Uterus (tissue), 4 donors: ENCODE measurements around the gene PPM1H. TPM values are rescaled to one million over a fixed set of nuclear protein-coding genes. Genes with fewer than 3 reads are reported as not detected.

Experiments used
- DNase-seq, 2 donors: peaks; one replicate each; pipeline ENCODE4 v3.0.0-alpha.2; 2019 to 2020
- H3K27ac ChIP-seq, 2 donors: fragments of 200-600 bp; sonication (generic); 1 replicate in 1 of 2; 2 replicates in 1 of 2; pipeline ENCODE4 v1.5.1; 2016 to 2018
- H3K27me3 ChIP-seq, 2 donors: fragments of 200-600 bp; sonication (generic); one replicate each; pipeline ENCODE4 v1.5.1; 2018 to 2019; ENCODE audit warnings: control low read depth in 1 of 2
- H3K36me3 ChIP-seq, 2 donors: fragments of 200-600 bp; sonication (generic); one replicate each; pipeline ENCODE4 v1.5.1; 2019; ENCODE audit warnings: control low read depth in 1 of 2
- H3K4me1 ChIP-seq, 2 donors: fragments of 200-600 bp; sonication (generic); one replicate each; pipeline ENCODE4 v1.5.1; 2018 to 2019; ENCODE audit warnings: control low read depth in 1 of 2
- H3K4me3 ChIP-seq, 2 donors: fragments of 200-600 bp; sonication (generic); 1 replicate in 1 of 2; 2 replicates in 1 of 2; pipeline ENCODE4 v1.5.1; 2018 to 2019; ENCODE audit warnings: mild to moderate bottlenecking in 1 of 2
- H3K9me3 ChIP-seq, 2 donors: fragments of 200-600 bp; sonication (generic); one replicate each; pipeline ENCODE4 v1.5.1; 2019; ENCODE audit warnings: control low read depth in 1 of 2
- POLR2A ChIP-seq, 2 donors: fragments of 450-650 bp; IDR thresholded peaks; one replicate each; pipeline ENCODE4 v1.6.1; 2016; ENCODE audit warnings: antibody characterized with exemption in 2 of 2, mild to moderate bottlenecking in 1 of 2, moderate library complexity in 1 of 2
- intact Hi-C: fragments of 100-400 bp; cut with DNase I; formaldehyde crosslinking; loops from one replicate; pipeline ENCODE4 v1.15.1; 2023; ENCODE audit warnings: low total_unique reads
- total RNA-seq, 4 donors: library from RNA; depleted of rRNA in 3 of 4; stranded (reverse); fragments of >200 nt in 3 of 4; gene quantifications; one replicate each; pipeline versions ENCODE4 v1.1.0 to v1.2.4, GENCODE V29; 2014 to 2023
- TF ChIP-seq, protein P1 (sequence below), 4 experiments: fragments of 200-600 bp in 2 of 4; fragments of 450-650 bp in 2 of 4; sonication (generic) in 2 of 4; IDR thresholded peaks; one replicate each; pipeline ENCODE4 v1.5.1; 2016 to 2019; ENCODE audit warnings: antibody characterized with exemption in 4 of 4, mild to moderate bottlenecking in 2 of 4, moderate library complexity in 1 of 4
- donor health status: DM: yes; HTN: yes; CAD: no.

The PPM1H gene
- total RNA-seq, 4 donors from 2014 or later: 2.0 to 24.1 (median 6.6) TPM

DNA sequence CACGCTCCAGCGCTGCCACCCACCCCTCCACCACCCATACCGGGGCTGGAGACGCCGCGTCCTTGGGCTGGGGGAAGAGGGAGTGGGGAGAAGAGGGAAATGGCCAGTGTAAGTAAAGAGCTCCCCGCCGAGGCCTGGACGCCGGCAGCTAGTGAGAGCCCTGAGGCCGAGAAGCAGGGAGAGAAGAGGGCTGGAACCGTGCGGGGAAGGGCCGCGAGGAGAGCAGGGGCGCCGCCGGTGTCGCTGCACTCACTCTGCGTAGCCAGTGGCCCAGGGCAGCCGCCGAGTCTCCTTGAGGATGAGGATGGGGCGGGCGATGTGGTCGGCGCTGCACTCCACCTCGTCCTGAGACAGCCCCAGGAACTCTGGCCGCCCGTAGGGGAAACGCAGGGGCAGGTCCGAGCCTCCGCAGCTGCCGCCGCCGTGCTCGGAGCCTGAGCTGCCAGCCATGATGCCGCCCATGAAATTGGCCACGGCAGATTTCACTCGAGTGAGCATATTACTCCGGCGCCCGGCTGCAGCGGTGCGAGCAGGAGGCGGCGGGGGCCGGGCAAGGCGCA is 631 bp downstream of the PPM1H start:
- Histone ChIP-seq H3K4me1 (no peaks in the 10 kb centered on the region), H3K27me3 (no peaks in the 10 kb centered on the region), H3K27ac (peak overlapping the region; percentile 12 to 50), H3K9me3 (no peaks in the 10 kb centered on the region), H3K36me3 (no peaks in the 10 kb centered on the region), H3K4me3 (peak overlapping the region; percentile 37 to 67)
- TF ChIP-seq, protein P1, sequence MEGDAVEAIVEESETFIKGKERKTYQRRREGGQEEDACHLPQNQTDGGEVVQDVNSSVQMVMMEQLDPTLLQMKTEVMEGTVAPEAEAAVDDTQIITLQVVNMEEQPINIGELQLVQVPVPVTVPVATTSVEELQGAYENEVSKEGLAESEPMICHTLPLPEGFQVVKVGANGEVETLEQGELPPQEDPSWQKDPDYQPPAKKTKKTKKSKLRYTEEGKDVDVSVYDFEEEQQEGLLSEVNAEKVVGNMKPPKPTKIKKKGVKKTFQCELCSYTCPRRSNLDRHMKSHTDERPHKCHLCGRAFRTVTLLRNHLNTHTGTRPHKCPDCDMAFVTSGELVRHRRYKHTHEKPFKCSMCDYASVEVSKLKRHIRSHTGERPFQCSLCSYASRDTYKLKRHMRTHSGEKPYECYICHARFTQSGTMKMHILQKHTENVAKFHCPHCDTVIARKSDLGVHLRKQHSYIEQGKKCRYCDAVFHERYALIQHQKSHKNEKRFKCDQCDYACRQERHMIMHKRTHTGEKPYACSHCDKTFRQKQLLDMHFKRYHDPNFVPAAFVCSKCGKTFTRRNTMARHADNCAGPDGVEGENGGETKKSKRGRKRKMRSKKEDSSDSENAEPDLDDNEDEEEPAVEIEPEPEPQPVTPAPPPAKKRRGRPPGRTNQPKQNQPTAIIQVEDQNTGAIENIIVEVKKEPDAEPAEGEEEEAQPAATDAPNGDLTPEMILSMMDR (IDR thresholded peaks at IDR 0.05): peak in 1 of 4 experiments; percentile 6
- no peak for TF ChIP-seq POLR2A (IDR thresholded peaks at IDR 0.05)
- intact Hi-C loops: no loop called here
- DNase-seq: peak in 1 of 2 donors; percentile 22

DNA sequence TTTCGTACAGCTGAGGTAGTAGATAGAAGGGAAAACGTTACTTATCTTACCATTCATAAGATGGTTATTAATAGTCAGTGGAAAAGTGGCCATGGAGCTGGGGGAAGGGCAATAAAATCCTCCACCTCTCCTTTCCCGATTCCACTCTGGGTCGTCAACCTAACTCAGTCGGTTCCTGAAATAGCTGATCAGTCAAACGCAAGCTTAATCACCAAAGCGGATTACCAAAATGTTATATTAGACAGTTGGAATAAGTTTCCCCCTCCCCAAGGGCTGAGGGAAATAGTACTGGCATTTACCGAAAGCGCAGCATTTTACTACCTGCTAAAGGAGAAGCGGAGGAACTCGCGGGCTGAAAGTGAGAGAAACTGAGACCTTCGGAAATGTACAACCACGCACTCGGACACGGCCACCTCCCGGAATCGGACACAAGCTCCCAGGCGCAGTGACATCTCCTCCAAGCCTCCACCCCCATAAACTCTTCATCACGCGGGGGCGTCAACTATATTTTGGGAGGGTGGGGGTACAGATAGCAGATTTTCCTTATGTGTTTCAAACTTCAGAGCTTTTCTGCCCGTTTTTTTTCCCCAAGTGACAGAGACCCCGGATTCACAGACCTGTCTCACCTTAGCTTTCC is 1.2 kb downstream of the PPM1H start:
- Histone ChIP-seq H3K27me3 (no peaks in the 10 kb centered on the region), H3K4me3 (peak overlapping the region; percentile 37 to 67), H3K27ac (peak overlapping the region; percentile 12 to 50), H3K4me1 (no peaks in the 10 kb centered on the region), H3K9me3 (no peaks in the 10 kb centered on the region), H3K36me3 (no peaks in the 10 kb centered on the region)
- TF ChIP-seq, protein P1 (IDR thresholded peaks at IDR 0.05): no peak
- no peak for TF ChIP-seq POLR2A (IDR thresholded peaks at IDR 0.05)
- no peak for DNase-seq
- intact Hi-C loops: no loop called here

DNA sequence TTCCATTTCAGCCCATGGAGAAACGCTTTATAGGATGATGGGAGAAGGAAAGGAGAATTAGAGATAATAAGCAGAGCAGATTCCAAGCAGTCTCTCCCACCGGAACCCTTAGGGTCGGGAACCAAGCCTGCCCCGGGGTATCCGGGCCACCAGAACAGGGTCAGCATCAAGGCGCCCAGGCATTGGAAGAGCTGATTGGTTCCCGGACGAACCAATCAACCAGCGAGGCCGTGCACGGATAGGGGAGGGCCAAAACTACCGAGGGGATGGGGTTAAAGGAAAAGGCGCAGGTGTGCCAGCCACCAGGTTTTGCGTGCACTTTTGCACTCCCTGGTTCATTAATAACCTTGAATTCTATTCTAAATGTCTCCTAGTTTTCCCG is 1.7 kb downstream of the PPM1H start:
- Histone ChIP-seq H3K36me3 (no peaks in the 10 kb centered on the region), H3K4me1 (no peaks in the 10 kb centered on the region), H3K27ac (no peak overlapping the region), H3K27me3 (no peaks in the 10 kb centered on the region), H3K9me3 (no peaks in the 10 kb centered on the region), H3K4me3 (peak overlapping the region; percentile 37 to 67)
- intact Hi-C loops: no loop called here
- no peak for DNase-seq
- no peak for TF ChIP-seq POLR2A (IDR thresholded peaks at IDR 0.05)
- TF ChIP-seq, protein P1 (IDR thresholded peaks at IDR 0.05): no peak

DNA sequence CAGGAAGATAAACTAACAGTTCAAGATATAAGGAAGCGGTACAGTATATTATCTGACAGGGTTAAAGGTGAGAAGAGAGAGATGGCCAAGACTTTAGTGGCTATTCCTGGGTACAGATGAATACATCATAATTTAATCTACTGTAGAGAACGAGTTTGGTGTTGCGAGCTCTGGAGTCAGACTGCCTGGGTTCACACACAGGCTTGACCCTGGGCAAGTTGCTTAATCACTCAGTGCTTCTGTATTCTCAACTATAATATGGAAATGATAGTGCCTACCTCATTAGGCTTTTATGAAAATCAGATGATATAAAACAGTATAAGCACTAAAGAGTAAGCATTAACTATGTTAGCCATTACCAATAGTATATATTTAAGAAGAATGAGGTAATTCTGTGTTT is 3.5 kb downstream of the PPM1H start:
- TF ChIP-seq, protein P1 (IDR thresholded peaks at IDR 0.05): no peak
- TF ChIP-seq POLR2A (IDR thresholded peaks at IDR 0.05): no peak
- intact Hi-C loops: no loop called here
- no peak overlapping the region for H3K27ac ChIP-seq

DNA sequence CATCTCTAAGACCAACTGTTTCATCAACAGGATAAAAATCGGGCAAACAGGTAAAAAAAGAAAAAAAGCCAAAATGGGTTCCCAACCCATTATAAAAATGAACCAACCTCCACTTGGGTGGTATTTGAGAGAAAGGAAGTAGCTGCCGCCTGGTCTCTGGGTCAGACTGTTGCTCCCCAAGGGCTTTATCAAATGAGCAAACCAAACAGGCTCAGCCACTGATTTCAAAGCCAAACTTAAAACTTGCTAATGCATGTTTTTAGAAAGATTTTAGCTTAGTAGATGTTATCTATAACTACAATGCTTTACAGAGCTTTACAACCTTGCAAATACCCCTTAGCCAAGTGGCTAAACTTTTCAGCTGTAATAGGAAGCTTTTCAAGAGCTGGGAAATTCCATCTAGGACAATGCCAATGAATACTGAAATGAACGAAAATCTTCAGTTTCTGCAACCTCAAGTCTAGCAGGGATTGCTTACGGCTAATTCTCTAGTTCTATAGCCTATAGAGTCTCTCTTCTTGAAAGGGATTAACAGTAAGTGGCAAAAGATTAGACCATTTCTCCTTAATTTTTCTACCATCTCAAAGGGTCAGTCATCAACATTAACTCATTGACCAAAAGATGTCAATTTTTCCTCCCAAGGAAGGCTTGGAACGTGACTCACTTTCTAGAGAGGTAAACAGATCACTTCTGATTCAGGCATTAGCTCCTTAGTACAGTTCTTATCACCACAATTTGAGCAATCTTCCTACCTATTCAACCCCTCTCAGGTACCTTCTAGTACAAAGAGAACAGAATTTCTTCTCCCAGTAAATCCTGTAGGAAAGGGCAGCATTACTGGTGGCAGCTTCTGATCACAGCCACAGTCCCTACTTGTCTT is 4.2 kb downstream of the PPM1H start:
- H3K9me3 ChIP-seq: no peaks in the 10 kb centered on the region
- H3K4me3 ChIP-seq: no peak overlapping the region
- no peaks in the 10 kb centered on the region for H3K27me3 ChIP-seq
- DNase-seq: no peak
- intact Hi-C loops: no loop called here
- no peaks in the 10 kb centered on the region for H3K4me1 ChIP-seq
- H3K36me3 ChIP-seq: no peaks in the 10 kb centered on the region
- no peak overlapping the region for H3K27ac ChIP-seq
- TF ChIP-seq, protein P1 (IDR thresholded peaks at IDR 0.05): no peak
- TF ChIP-seq POLR2A (IDR thresholded peaks at IDR 0.05): no peak

More for the DNA sequence above, 3.5 kb downstream of the PPM1H start:
- no peaks in the 10 kb centered on the region for H3K4me1 ChIP-seq
- no peak for DNase-seq
- no peaks in the 10 kb centered on the region for H3K27me3 ChIP-seq
- no peaks in the 10 kb centered on the region for H3K9me3 ChIP-seq
- H3K4me3 ChIP-seq: no peak overlapping the region
- H3K36me3 ChIP-seq: no peaks in the 10 kb centered on the region
